Loucy (cell line): ENCODE results near the gene HOMER1.

ENCODE experiments used
- CTCF ChIP-seq: fragments of 200-600 bp; sonication (generic); conservative IDR thresholded peaks from 2 replicates; pipeline ENCODE4 v1.5.1; 2014; ENCODE audit warnings: mild to moderate bottlenecking, antibody characterized with exemption, low read length
- EZH2phosphoT487 ChIP-seq: fragments of 200-600 bp; IDR thresholded peaks from 2 replicates; pipeline ENCODE4 v1.6.1; 2018; ENCODE audit warnings: antibody characterized with exemption, mild to moderate bottlenecking, moderate library complexity, borderline replicate concordance

DNA sequence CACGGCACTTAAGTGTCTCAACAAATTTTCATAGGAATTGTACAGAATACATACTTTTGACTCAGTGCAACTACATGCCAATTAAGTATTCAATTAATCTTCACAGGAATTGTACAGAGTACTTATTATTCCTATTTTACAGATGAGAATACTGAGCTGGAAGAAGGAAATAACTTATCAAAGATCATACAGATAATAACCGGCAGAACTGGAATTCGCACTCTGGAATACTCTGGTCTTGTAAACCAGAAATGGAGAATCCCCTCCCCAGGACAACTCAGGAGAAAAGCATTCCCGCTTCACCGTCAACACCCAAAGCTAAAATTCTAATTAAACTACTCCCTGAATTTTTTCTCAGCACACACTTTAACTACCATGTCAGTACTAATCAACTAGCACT lies 112.7 kb downstream of the HOMER1 start:
- TF ChIP-seq CTCF (no peak), EZH2phosphoT487 (no peak)
